ENCODE measurements around the gene CPT1C. TPM values are rescaled to one million over a fixed set of nuclear protein-coding genes. Genes with fewer than 3 reads are reported as not detected.
A peak's percentile ranks its signal among the peaks of the same experiment; 100 is the strongest.

The CPT1C gene
- 1.4 and 1.7 TPM in 2 replicates for total RNA-seq
- polyA plus RNA-seq (2012): 1.4 TPM

DNA sequence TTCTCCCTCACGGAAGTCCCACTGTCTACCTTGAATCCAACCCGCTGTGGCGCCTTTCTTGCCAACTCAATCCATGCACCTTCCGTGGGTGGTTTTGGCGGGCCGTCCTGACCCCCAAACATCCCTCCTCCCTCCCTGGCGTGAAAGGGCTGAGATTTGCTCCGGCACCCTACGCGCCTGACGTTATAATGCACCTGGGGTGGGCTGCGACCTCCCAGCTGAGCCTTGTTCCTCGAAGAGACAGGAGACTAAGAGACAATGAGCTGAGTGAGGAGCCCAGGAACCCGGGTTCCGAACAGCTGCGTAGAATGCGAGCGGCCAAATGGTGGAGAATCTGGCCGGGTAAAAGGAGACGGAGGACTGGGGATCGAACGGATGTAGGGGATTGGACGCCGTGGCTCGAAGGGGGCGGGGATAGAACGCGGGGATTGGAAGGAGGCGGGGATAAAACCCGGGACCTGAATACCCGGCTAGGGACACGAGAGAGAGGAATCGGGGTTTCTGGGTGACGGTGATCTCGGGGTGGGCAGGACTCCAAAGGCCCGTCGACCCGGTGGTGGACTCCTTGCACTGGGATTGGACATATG, at the start of gene CPT1C:
Gene CPT1C (plus strand): TSS at position 461 of the 587 bp plus-strand sequence. CDS start 1,137 bp downstream, outside the sequence.
- peak; percentile 68 for DNase-seq (ENCODE audit: low read depth)

DNA sequence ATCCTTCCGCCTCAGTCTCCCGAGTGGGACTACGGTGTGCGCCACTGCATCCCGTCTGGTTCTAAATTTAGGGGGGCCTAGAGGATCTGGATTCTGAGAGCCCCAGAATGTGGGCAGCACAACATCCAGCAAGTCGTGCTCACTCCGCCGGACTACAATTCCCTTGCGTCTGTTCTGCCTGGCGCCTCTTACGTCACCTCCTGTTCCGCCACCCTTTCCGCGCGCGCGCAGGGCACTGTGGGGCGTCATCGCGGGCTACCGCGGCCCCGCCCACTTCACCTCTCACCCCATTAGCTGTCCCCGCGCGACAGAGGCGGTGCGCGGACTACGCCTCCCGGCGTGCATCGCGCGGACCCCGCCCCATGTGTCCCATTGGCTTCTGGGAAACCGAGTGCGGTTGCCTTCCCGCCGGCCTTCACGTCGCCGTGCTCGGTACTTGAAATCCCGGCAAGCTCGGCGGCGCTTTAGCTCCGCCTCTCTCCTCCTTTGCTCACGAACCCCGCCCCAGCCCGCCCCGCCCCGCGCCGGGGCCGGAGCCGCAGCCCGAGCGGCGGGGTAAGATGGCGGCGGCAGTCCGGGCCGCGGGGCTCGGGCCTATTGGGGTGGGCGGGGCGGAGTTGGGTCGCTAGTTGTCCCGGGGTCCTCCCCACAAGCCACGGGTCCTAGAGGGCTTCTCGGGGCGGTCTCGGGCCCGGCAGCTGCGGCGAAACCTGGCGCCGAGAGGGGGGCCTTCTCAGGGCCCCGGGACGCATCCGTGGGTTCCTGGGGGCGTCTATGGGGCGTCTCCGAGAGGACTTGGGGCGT, 49.0 kb upstream of the CPT1C start, which contains the start of gene SCAF1:
Gene SCAF1 (plus strand): TSS at position 522 of the 804 bp plus-strand sequence. CDS start 2,818 bp downstream, outside the sequence.
- DNase-seq (ENCODE audit: low read depth): peak; percentile 99

DNA sequence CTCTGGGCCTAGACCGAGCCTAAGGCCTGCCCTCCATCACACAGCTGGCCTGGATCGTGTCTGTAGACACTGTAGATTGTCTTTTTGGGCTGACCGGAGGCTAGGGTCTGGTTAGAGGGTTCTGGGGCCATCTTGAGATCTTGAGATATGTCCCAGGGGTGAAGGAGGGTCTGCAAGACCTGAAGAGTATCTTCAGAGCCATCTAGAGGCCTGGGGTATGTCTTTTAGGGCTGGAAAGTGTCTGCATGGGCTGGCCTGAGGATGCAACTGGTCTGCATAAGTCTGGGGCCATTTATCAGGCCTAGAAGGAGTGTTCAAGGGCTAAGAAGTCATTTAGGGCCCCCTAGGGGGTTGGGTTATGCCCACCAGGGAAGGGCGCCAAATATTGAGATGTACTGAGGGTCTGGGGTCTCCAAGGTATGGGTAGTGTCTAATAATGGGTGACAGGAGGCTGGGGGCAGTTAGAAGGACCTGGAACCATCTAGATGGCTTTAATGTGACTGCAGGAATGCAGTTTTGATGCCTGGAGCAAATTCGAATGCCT, 48.4 kb upstream of the CPT1C start:
- DNase-seq (ENCODE audit: low read depth): no peak

DNA sequence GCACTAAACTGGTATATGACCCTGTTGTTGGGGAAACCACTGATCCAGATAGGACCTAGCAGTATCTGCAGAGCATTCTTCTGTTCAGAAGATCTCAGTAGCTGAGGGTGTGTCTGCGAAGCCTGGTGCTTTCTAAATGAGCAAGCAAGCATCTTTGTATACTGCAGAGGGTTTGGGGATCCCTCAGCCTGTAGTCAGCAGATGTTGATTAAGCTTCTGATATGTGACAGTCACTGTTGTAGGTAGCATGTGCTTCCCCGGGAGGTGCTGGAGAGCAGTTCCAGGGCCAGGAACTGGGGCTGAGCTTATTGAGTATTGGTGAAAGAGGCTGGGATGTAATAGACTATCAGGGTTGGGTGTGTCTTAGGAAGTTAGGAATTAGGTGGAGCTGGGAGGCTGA, 47.5 kb upstream of the CPT1C start:
- DNase-seq (ENCODE audit: low read depth): no peak

DNA sequence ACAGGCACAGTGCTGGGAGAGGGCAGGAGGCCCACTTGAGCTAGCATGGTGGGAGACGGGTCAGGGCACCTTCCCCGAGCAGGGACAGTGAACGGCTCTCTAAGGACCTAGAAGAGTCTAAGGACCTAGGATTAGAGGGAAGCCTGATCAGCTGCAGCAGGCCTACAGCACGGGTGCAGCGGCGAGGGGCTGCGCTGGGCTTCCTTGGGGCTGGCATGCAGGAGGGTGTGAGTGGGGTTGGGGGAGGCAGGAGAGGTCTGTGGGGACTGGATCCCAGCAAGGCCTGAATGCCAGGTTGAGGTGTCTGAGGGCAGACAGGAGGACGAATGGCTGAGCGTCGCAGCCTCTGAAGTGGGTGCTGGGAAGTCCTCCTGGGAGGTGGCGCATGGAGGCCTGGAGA, 45.3 kb upstream of the CPT1C start:
- no peak for DNase-seq (ENCODE audit: low read depth)

DNA sequence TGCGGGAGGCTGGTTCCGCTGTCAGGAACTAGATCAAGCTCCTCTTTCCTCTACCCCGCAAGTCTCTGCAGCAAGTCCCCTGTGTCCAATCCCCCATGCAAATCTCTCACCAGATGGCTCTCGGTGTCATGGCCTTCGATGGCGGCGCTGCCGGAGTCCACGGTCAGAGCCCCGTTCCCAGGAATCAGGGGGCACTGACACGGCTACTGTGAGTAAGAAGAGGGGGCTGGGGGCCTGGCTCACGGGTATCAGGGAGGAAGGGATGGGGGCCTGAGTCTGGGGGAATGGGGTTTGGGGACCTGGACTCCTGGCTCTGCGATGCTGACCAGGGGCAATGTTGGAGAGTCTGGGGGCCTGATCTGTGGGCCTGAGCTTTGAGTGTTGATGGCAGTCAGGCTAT, 44.9 kb upstream of the CPT1C start:
- DNase-seq (ENCODE audit: low read depth): no peak

DNA sequence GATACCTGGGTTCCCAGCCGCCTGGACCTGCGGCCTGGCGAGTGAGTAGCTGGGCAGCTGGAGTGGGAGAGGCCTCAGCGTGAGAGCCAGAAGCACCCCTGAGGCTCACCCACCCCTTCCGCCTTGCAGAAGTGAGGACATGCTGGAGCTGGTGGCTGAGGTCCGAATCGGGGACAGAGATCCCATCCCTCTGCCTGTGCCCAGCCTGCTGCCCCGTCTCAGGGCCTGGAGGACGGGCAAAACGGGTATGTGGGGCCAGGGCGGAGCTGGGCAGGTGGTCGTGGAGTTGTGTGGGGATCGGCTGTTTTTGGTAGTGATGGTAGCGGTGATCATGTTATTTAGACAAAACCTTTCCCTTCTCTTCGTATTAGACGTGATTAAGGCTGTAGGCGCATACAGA, 44.3 kb upstream of the CPT1C start:
- no peak for DNase-seq (ENCODE audit: low read depth)

DNA sequence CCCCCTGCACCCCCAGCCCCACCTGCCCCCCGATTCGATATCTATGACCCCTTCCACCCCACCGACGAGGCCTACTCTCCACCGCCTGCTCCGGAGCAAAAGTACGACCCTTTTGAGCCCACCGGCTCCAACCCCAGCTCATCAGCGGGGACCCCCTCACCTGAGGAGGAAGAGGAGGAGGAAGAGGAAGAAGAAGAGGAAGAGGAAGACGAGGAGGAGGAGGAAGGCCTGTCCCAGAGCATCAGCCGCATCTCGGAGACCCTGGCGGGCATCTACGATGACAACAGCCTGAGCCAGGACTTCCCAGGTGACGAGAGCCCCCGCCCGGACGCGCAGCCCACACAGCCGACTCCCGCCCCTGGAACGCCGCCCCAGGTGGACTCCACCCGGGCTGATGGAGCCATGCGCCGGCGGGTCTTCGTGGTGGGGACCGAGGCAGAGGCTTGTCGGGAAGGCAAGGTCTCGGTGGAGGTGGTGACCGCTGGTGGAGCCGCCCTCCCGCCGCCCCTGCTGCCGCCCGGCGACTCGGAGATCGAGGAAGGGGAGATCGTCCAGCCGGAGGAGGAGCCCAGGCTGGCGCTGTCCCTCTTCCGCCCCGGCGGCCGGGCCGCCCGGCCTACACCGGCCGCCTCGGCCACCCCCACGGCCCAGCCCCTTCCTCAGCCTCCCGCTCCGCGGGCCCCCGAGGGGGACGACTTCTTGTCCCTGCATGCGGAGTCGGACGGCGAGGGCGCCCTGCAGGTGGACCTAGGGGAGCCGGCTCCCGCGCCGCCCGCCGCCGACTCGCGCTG, 39.7 kb upstream of the CPT1C start:
- DNase-seq (ENCODE audit: low read depth): no peak

DNA sequence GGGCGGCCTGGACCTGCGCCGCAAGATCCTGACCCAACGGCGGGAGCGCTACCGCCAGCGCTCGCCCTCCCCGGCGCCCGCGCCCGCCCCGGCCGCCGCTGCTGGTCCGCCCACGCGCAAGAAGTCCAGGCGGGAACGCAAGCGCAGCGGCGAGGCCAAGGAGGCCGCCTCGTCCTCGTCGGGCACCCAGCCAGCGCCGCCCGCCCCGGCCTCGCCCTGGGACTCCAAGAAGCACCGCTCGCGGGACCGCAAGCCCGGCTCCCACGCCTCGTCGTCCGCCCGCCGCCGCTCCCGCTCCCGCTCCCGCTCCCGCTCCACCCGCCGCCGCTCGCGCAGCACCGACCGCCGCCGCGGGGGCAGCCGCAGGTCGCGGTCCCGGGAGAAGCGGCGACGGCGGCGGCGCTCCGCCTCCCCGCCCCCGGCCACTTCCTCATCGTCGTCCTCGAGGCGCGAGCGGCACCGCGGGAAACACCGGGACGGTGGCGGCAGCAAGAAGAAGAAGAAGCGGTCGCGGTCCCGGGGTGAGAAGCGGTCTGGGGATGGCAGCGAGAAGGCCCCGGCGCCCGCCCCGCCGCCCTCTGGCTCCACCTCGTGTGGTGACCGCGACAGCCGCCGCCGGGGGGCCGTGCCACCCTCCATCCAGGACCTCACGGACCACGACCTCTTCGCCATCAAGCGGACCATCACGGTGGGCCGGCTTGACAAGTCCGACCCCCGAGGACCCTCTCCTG, 38.9 kb upstream of the CPT1C start:
- DNase-seq (ENCODE audit: low read depth): no peak

DNA sequence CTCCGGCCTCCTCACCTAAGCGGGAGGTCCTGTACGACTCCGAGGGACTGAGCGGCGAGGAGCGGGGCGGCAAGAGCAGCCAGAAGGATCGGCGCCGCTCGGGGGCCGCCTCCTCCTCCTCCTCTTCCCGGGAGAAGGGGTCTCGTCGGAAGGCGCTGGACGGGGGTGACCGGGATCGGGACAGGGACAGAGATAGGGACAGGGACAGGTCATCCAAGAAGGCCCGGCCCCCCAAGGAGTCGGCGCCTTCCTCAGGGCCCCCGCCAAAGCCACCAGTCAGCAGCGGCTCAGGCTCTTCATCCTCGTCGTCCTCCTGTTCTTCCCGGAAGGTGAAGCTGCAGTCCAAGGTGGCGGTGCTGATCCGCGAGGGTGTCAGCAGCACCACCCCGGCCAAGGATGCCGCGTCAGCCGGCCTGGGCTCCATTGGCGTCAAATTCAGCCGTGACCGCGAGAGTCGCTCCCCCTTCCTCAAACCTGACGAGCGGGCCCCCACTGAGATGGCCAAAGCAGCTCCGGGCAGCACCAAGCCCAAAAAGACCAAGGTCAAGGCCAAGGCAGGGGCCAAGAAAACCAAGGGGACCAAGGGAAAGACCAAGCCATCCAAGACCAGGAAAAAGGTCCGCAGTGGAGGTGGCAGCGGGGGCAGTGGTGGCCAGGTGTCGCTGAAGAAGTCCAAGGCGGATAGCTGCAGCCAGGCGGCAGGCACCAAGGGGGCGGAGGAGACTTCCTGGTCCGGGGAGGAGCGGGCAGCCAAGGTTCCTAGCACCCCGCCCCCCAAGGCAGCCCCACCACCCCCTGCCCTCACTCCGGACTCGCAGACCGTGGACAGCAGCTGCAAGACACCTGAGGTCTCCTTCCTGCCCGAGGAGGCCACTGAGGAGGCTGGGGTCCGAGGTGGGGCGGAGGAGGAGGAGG, 38.1 kb upstream of the CPT1C start:
- DNase-seq (ENCODE audit: low read depth): no peak

DNA sequence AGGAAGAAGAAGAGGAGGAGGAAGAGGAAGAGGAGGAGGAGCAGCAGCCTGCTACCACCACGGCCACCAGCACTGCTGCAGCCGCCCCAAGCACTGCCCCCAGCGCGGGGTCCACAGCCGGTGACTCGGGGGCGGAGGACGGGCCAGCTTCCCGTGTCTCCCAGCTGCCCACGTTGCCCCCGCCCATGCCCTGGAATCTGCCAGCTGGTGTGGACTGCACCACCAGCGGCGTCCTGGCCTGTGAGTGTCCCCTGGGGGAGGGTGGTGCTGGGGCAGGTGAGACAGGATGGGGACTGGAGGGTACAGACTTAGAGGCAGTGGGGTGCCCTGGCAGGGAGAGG, 37.5 kb upstream of the CPT1C start:
- DNase-seq (ENCODE audit: low read depth): peak; percentile 43

DNA sequence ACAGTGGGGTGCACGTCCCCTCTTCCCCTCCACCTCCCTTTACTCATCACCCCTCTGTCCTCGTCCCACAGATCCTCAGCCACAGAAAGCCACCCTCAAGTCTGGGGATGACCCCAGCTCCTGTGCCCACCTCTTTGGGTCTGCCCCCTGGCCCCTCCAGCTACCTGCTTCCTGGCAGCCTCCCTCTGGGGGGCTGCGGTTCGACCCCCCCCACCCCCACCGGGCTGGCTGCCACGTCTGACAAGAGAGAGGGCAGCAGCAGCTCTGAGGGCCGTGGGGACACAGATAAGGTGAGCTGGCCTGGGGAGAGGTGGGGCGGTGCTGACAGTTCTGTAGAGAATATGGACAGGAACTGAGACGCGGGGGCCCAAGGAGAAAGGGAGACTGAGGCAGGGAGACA, 36.3 kb upstream of the CPT1C start:
- DNase-seq (ENCODE audit: low read depth): no peak

DNA sequence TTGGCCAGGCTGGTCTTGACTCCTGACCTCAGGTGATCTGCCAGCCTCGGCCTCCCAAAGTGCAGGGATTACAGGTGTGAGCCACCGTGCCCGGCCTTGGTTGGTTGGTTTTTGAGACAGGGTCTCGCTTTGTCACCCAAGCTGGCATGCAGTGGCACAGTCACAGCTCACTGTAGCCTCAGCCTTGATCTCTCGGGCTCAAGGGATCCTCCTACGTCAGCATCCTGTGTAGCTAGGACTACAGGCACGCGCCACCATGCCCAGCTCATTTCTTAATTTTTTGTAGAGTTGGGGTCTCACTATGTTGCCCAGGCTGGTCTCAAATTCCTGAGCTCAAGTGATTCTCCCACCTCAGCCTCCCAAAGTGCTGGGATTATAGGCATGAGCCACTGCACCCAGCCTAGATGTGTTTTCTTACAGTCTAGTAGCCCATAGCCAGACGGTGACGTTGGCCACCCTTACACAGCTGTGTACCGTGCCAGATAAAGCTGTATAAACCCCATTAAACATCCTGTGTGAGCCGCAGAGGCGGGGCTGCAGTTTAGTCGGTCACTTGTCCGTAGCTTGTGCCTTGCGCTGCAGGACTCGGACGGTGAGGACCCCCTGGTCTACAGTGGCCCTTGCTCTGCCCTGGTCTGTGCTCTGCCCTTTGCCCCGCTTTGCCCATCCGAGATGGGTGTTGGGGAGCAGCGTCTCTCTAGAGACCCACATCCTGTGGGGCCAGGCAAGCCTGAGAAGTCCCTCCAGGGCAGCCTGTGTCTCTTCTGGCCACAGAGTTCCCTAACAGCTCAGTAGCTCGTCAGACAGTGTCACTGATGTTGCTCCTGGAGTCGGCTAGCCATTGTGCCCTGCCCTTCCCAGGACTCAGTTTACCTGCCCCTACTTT, 35.1 kb upstream of the CPT1C start:
- no peak for DNase-seq (ENCODE audit: low read depth)

DNA sequence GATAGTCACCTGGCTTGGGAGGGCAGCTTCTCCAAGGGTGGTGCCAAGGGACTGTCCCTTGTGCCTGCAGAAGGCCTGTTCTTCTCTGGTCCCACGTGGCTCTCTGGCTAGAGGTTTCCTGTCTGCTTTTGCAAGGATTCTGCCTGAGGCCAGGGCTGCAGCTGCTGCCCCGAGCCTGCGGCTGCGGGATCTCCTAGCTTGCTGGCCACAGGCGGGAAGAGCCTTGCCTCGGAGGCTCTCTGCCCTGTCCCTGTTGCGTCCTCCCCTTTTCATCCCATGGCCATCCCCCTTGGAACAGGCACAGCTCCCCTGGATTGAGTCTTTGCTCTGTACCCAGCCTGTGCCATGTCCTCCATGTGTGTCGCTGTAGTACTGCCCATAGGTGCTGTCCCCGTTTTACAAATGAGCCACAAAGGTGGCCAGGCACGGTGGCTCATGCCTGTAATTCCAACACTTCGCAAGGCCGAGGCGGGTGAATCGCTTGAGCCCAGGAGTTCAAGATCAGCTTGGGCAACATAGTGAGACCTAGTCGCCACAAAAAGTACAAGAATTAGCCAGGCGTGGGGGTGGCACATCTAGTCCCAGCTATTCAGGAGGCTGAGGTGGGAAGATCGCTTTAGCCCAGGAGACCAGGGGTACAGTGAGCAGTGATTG, 34.3 kb upstream of the CPT1C start:
- DNase-seq (ENCODE audit: low read depth): no peak

DNA sequence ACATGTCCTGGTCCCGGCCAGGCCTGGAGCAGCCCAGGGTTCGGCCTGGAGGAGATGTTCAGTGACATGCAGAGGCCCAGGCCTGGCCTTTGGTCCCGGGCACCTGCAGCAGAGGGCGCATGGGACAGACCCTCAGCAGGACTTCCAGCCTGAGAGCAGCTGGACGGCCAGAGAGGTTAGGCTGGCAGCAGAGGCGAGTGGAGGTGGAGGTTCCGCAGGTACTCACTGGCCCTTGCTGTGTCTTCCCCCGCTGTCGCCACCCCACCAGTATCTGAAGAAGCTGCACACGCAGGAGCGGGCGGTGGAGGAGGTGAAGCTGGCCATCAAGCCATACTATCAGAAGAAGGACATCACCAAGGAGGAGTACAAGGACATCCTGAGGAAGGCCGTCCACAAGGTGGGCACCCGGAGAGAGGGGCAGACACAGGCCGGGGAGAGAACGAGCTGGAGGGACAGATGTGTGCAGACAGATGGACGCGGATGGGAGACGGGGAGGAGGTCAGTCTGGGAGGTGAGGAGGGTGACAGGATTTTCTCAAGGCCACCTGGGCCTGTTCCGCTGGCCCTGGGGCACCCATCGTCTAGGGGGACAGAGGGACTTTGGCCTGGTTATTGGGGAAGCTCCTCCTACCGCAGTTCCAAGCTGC, 33.3 kb upstream of the CPT1C start:
- DNase-seq (ENCODE audit: low read depth): no peak

DNA sequence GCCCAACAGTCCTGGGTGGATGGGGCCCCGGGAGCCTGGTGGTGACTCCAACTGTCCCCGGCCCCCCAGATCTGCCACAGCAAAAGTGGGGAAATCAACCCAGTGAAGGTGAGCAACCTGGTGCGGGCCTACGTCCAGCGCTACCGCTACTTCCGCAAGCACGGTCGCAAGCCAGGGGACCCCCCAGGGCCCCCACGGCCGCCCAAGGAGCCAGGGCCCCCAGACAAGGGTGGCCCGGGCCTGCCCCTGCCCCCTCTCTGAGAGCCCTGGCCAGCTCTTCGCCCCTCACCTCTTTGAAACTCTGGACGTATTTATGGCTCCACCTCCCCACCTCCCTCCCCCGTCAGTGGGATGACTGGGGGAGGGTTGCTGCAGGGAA, 32.8 kb upstream of the CPT1C start:
- no peak for DNase-seq (ENCODE audit: low read depth)

DNA sequence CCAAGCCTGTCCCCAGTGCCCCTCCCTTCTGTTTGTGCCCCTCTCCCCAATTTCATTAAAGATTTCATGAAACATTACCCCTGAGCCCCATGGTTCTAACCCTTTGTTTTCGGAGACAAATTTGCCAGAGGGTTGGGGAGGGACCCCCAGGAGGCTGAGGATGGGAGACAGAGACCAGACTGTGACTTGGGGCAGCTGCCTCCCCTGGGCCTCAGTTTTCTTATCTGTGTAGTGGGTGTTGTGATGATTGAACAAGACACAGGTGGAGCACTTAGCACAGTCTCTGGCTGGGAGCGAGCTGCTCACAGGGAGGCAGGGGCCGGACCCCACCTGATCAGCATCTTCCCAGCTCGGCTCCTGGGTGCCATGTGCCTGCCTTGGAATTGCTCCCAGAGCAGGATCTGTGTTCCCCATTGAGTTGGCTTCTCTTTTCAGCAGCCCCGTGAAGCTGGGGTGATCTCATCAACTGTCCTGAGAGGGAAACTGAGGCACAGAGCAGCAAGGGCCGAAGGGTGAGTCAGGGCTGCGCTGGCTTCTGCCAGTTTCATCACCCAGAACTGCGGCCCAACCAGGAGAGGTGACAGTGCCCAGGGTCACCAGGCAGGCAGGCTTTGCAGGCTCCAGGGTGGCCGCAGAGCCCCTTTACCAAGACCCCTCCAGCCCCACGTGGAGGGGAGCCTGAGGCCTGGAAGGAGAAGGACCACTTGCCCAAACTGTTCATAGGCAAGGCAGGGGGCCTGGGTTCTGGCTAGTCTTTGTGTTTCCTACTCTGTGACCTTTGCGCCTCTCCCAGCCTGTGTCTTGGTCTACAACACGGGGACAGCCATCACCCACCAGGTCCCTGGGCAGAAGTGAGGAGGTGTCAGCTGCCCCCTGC, 32.1 kb upstream of the CPT1C start:
- no peak for DNase-seq (ENCODE audit: low read depth)
